ENCODE data around the gene NLK.
A peak's percentile ranks its signal among the peaks of the same experiment; 100 is the strongest.
"Not testable (repeated sequence)": the region's sequence is repeated elsewhere in the genome, so short reads cannot be mapped to it uniquely, and the experiment has no call there.

NLK gene

DNA sequence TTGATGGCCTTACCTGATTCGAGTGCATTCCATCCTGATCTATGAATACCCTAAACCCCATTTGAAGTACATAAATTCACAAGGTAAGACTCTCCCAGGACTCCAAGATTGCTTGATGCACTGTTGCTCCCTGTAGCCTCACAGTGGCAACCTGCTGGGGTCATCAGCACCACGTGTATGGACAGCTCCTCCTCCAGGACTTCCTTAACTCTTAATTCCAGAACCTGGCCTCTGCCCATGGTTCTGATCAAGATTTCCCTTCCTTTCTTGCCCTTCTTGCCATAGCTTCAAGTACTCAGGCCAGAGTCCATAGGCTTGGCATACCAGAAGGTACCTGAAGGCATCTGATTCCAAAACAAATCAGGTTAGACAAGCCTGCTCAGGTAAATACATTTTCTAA lies 34.0 kb upstream of the NLK start:
- Histone ChIP-seq H3K4me1 (ENCODE audit: control insufficient read depth, insufficient read depth, low read length, unreplicated experiment) (no peaks in the 10 kb centered on the region), H3K79me2 (ENCODE audit: control insufficient read depth, insufficient read depth, low read length, unreplicated experiment) (no peaks in the 10 kb centered on the region), H3K4me3 (ENCODE audit: low read depth, low read length) (no peak overlapping the region), H3K36me3 (ENCODE audit: insufficient read depth, low read length) (no peaks in the 10 kb centered on the region), H3K27ac (ENCODE audit: low read depth, low read length) (no peak overlapping the region), H3K27me3 (ENCODE audit: insufficient read depth, low read length) (peaks cover 39% of the 10 kb centered on the region), H2AFZ (ENCODE audit: low read length, unreplicated experiment) (no peak overlapping the region)

DNA sequence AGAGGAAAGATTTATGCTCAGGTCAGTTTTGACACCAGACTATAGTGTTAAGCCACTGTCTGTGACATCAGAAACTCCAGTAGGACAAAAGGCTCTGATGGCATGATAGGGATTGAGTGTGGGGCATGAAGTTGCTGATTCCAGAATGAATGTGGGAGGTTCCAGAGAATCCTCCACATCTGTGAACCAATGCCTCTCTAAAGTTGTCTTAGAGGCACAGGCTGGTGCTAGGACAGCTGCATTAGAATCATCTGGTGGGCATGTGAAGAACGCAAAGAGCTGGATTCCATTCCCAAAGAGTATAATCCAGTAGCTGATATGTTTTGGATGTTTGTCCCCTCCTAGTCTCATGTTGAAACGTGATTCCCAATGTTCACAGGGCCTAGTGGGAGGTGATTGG lies 32.1 kb upstream of the NLK start:
- peaks cover 58% of the 10 kb centered on the region for H3K27me3 ChIP-seq (ENCODE audit: insufficient read depth, low read length)
- H3K27ac ChIP-seq (ENCODE audit: low read depth, low read length) = no peak overlapping the region
- H2AFZ ChIP-seq (ENCODE audit: low read length, unreplicated experiment) = no peak overlapping the region
- no peaks in the 10 kb centered on the region for H3K79me2 ChIP-seq (ENCODE audit: control insufficient read depth, insufficient read depth, low read length, unreplicated experiment)
- H3K4me3 ChIP-seq (ENCODE audit: low read depth, low read length) = no peak overlapping the region
- H3K4me1 ChIP-seq (ENCODE audit: control insufficient read depth, insufficient read depth, low read length, unreplicated experiment) = no peaks in the 10 kb centered on the region
- H3K36me3 ChIP-seq (ENCODE audit: insufficient read depth, low read length) = no peaks in the 10 kb centered on the region

DNA sequence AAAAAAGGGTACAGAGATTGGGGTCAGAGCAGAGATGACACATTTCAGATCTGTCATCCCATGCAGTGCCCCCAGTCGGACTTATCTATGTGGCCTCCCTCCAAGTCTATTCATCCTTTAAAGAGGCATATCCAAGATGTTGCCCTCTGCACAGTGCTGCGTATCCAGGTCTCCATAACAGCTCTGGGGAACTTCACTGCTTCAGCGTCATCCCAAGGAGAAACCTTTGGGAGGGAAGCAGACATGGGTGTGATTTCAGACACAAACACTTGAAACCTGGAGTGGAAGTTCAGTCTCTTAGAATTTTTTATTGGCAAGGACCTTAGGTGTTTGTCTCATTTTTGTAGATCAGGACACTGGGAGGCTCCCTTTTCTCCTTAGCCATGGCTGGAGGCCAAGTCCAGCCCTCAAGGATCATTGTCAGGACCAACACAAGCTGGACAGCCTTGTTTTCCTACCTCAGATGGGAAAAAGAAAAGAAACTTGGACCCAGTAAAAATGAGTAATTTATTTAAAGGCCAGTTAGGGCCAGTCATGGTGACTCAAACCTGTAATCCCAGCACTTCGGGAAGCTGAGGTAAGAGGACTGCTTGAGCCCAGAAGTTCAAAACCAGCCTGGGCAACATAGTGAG lies 23.9 kb upstream of the NLK start:
- Histone ChIP-seq H3K79me2 (ENCODE audit: control insufficient read depth, insufficient read depth, low read length, unreplicated experiment) (no peaks in the 10 kb centered on the region), H2AFZ (ENCODE audit: low read length, unreplicated experiment) (no peak overlapping the region), H3K36me3 (ENCODE audit: insufficient read depth, low read length) (no peaks in the 10 kb centered on the region), H3K27ac (ENCODE audit: low read depth, low read length) (no peak overlapping the region), H3K27me3 (ENCODE audit: insufficient read depth, low read length) (peaks cover 40% of the 10 kb centered on the region), H3K4me1 (ENCODE audit: control insufficient read depth, insufficient read depth, low read length, unreplicated experiment) (peaks cover 8% of the 10 kb centered on the region), H3K4me3 (ENCODE audit: low read depth, low read length) (no peak overlapping the region)

DNA sequence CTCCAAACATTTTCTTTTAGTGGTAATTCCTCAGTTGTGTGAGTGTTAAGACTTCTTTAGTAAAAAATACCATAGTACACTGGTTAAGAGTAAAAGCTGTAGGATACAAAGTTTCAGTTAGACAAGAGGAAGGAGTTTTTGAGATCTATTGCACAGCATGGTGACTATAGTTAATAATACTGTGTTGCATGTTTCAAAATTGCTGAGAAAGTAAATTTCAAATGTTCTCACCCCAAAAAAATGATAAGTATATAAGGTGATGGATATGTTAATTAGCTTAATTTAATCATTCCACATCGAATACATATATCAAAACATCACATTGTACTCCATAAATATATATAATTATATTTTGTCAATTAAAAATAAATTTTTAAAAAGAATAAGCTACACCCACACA lies 22.0 kb upstream of the NLK start:
- Histone ChIP-seq H3K36me3 (ENCODE audit: insufficient read depth, low read length) (no peaks in the 10 kb centered on the region), H3K4me3 (ENCODE audit: low read depth, low read length) (no peak overlapping the region), H3K79me2 (ENCODE audit: control insufficient read depth, insufficient read depth, low read length, unreplicated experiment) (no peaks in the 10 kb centered on the region), H2AFZ (ENCODE audit: low read length, unreplicated experiment) (no peak overlapping the region), H3K4me1 (ENCODE audit: control insufficient read depth, insufficient read depth, low read length, unreplicated experiment) (peaks cover 8% of the 10 kb centered on the region), H3K27ac (ENCODE audit: low read depth, low read length) (no peak overlapping the region), H3K27me3 (ENCODE audit: insufficient read depth, low read length) (peaks cover 21% of the 10 kb centered on the region)

DNA sequence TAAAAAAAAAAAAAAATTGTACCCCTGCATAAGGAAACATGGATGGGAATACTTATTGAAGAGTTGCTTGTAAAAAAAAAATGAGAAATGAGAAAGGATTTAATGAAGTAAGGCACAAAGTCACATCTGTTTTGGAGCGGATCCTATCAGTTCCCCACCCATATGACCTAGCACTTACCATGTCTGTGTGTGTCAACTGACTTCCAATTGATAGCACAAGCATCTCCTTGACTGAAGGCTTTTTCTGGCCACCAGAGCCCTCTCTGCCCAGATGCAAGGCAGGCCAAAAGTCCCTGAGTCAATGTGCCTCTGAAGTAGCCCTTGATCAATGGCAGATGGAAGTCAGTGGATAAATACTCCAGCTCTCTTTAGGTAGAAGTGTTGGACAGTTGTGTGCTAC lies 13.4 kb upstream of the NLK start:
- Histone ChIP-seq H3K4me1 (ENCODE audit: control insufficient read depth, insufficient read depth, low read length, unreplicated experiment) (peaks cover 10% of the 10 kb centered on the region), H3K27ac (ENCODE audit: low read depth, low read length) (no peak overlapping the region), H2AFZ (ENCODE audit: low read length, unreplicated experiment) (no peak overlapping the region), H3K36me3 (ENCODE audit: insufficient read depth, low read length) (no peaks in the 10 kb centered on the region), H3K79me2 (ENCODE audit: control insufficient read depth, insufficient read depth, low read length, unreplicated experiment) (no peaks in the 10 kb centered on the region), H3K4me3 (ENCODE audit: low read depth, low read length) (no peak overlapping the region), H3K27me3 (ENCODE audit: insufficient read depth, low read length) (no peaks in the 10 kb centered on the region)

DNA sequence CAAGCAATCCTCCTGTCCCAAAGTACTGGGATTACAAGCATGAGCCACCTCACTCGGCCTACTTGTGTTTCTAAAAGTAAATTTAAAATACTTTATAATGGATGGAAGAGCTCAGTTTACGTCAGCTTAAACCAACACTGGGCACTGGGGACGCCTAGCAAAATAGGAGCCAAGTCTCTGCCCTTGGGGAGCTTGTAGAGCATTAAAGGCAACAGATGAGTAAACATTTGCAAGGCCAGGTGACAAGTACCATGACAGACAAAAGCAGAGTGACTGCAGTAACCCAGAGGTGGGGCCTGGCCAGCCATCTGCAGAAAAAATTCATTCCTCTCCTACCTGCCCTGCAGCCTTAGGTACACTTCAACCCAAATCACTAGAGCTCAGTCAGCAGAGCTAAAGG lies 12.1 kb upstream of the NLK start:
- no peaks in the 10 kb centered on the region for H3K27me3 ChIP-seq (ENCODE audit: insufficient read depth, low read length)
- H3K27ac ChIP-seq (ENCODE audit: low read depth, low read length) = no peak overlapping the region
- no peak overlapping the region for H2AFZ ChIP-seq (ENCODE audit: low read length, unreplicated experiment)
- no peaks in the 10 kb centered on the region for H3K79me2 ChIP-seq (ENCODE audit: control insufficient read depth, insufficient read depth, low read length, unreplicated experiment)
- H3K4me3 ChIP-seq (ENCODE audit: low read depth, low read length) = no peak overlapping the region
- no peaks in the 10 kb centered on the region for H3K36me3 ChIP-seq (ENCODE audit: insufficient read depth, low read length)
- H3K4me1 ChIP-seq (ENCODE audit: control insufficient read depth, insufficient read depth, low read length, unreplicated experiment) = peaks cover 16% of the 10 kb centered on the region

DNA sequence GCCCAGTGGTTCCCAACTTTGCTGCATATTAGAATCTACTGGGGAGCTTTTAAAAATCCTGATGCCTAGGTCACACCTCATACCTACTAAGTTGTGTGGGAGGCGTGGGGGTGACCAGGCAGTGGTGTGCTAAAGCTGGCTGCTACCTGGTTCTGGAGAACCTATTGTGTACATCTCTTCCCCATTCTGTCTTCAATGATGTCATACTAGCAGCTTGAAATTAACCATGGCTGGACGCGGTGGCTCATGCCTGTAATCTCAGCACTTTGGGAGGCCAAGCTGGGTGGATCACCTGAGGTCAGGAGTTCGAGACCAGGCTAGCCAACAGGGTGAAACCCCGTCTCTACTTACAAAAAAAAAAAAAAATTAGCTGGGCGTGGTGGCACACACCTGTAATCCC lies 11.3 kb upstream of the NLK start:
- no peak overlapping the region for H2AFZ ChIP-seq (ENCODE audit: low read length, unreplicated experiment)
- H3K27me3 ChIP-seq (ENCODE audit: insufficient read depth, low read length) = no peaks in the 10 kb centered on the region

DNA sequence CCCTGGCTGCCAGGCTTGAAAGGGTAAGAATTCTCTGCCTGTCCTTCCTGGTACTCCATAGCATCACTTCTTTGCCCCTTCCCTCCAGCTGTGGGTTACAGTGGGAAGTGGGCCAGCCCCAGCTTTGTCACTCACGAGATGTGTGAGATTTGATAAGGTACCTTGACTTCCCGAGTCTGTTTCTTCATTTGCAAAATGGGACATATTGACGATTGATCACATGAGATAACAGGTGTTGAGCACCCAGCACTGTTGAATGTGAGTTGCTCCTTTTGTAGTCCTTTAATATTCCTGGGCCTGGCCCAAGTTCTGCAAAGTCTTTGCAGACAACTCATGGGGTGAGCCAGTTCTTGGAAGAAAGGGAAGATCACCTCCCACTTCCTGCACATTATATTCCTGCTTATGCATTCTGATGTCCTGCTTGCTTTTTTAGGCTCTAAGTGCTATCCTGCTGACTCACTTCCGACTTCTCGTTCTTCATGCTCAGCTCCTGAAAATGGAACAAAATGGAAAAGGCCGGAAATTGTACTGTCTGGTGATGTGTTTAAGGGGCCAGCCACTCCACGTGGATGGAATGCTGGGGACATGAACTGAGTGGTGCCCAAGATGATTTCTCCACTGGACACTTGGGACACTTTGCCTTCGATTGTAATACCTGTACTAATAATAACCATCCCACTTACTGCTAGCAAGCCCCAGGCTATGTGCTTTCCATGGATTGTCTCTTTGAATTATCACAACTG lies 8.3 kb upstream of the NLK start:
- Histone ChIP-seq H3K27me3 (ENCODE audit: insufficient read depth, low read length) (no peaks in the 10 kb centered on the region), H3K4me3 (ENCODE audit: low read depth, low read length) (no peak overlapping the region), H3K4me1 (ENCODE audit: control insufficient read depth, insufficient read depth, low read length, unreplicated experiment) (peaks cover 24% of the 10 kb centered on the region), H2AFZ (ENCODE audit: low read length, unreplicated experiment) (no peak overlapping the region), H3K27ac (ENCODE audit: low read depth, low read length) (peak overlapping the region; percentile 67), H3K36me3 (ENCODE audit: insufficient read depth, low read length) (no peaks in the 10 kb centered on the region), H3K79me2 (ENCODE audit: control insufficient read depth, insufficient read depth, low read length, unreplicated experiment) (no peaks in the 10 kb centered on the region)

More for the DNA sequence above, 11.3 kb upstream of the NLK start:
- H3K4me3 ChIP-seq (ENCODE audit: low read depth, low read length) = no peak overlapping the region
- H3K79me2 ChIP-seq (ENCODE audit: control insufficient read depth, insufficient read depth, low read length, unreplicated experiment) = no peaks in the 10 kb centered on the region
- H3K4me1 ChIP-seq (ENCODE audit: control insufficient read depth, insufficient read depth, low read length, unreplicated experiment) = peaks cover 16% of the 10 kb centered on the region
- H3K27ac ChIP-seq (ENCODE audit: low read depth, low read length) = no peak overlapping the region
- no peaks in the 10 kb centered on the region for H3K36me3 ChIP-seq (ENCODE audit: insufficient read depth, low read length)

DNA sequence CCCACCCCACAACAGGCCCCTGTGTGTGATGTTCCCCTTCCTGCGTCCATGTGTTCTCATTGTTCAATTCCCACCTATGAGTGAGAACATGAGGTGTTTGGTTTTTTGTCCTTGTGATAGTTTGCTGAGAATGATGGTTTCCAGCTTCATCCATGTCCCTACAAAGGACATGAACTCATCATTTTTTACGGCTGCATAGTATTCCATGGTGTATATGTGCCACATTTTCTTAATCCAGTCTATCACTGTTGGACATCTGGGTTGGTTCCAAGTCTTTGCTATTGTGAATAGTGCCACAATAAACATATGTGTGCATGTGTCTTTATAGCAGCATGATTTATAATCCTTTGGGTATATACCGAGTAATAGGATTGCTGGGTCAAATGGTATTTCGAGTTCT lies 7.0 kb upstream of the NLK start:
- H3K4me1 ChIP-seq (ENCODE audit: control insufficient read depth, insufficient read depth, low read length, unreplicated experiment) = peaks cover 26% of the 10 kb centered on the region
- H3K27me3 ChIP-seq (ENCODE audit: insufficient read depth, low read length); H3K4me3 ChIP-seq (ENCODE audit: low read depth, low read length); H3K36me3 ChIP-seq (ENCODE audit: insufficient read depth, low read length); H3K27ac ChIP-seq (ENCODE audit: low read depth, low read length); H2AFZ ChIP-seq (ENCODE audit: low read length, unreplicated experiment); H3K79me2 ChIP-seq (ENCODE audit: control insufficient read depth, insufficient read depth, low read length, unreplicated experiment): not testable (repeated sequence)

DNA sequence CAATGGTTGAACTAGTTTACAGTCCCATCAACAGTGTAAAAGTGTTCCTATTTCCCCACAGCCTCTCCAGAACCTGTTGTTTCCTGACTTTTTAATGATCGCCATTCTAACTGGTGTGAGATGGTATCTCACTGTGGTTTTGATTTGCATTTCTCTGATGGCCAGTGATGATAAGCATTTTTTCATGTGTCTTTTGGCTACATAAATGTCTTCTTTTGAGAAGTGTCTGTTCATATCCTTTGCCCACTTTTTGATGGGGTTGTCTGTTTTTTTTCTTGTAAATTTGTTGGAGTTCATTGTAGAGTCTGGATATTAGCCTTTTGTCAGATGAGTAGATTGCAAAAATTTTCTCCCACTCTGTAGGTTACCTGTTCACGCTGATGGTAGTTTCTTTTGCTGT lies 6.6 kb upstream of the NLK start:
- not testable (repeated sequence) for H3K36me3 ChIP-seq (ENCODE audit: insufficient read depth, low read length); H3K4me3 ChIP-seq (ENCODE audit: low read depth, low read length)

DNA sequence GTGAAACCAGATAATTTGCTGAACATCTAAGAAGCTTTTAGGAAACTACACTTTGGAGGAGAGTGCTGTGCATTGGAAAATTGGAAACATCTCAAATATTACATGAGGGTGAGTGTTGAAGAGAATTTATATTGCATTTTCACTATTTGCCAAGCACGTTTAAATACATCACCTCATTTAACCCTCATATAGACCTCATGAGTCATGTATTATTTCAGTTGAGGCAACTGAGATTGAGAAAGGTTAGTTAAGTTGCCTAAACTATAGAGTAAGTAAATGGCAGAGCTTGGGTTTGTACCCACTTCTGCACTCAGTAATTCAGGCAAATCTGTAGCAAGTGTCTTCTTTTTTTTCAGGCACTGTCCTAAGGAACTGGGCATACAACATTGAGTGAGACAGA lies 3.7 kb upstream of the NLK start:
- peaks cover 17% of the 10 kb centered on the region for H3K79me2 ChIP-seq (ENCODE audit: control insufficient read depth, insufficient read depth, low read length, unreplicated experiment)
- H3K4me3 ChIP-seq (ENCODE audit: low read depth, low read length) = 0 out of 2 replicates have a peak overlapping the region, but pooled peaks have one; percentile 37
- peaks cover 35% of the 10 kb centered on the region for H3K4me1 ChIP-seq (ENCODE audit: control insufficient read depth, insufficient read depth, low read length, unreplicated experiment)
- H3K36me3 ChIP-seq (ENCODE audit: insufficient read depth, low read length) = no peaks in the 10 kb centered on the region
- peak overlapping the region; percentile 67 for H3K27ac ChIP-seq (ENCODE audit: low read depth, low read length)
- no peaks in the 10 kb centered on the region for H3K27me3 ChIP-seq (ENCODE audit: insufficient read depth, low read length)
- peak overlapping the region; percentile 47 for H2AFZ ChIP-seq (ENCODE audit: low read length, unreplicated experiment)

More for the DNA sequence above, 6.6 kb upstream of the NLK start:
- not testable (repeated sequence) for H3K79me2 ChIP-seq (ENCODE audit: control insufficient read depth, insufficient read depth, low read length, unreplicated experiment); H2AFZ ChIP-seq (ENCODE audit: low read length, unreplicated experiment); H3K27ac ChIP-seq (ENCODE audit: low read depth, low read length); H3K27me3 ChIP-seq (ENCODE audit: insufficient read depth, low read length)
- peaks cover 26% of the 10 kb centered on the region for H3K4me1 ChIP-seq (ENCODE audit: control insufficient read depth, insufficient read depth, low read length, unreplicated experiment)
